Measurements from ENCODE around the gene UBE2G2. TPM values are rescaled to one million over a fixed set of nuclear protein-coding genes. Genes with fewer than 3 reads are reported as not detected.

The UBE2G2 gene
- total and polyA plus RNA-seq, 10 donors = 39.4 to 125 (median 84.5) TPM

GRCh38 chr21:44800971-44801467 is 601 bp downstream of the UBE2G2 start:
- peak overlapping the region in 7 of 8 donors; percentile 72 to 87 (median 77) for H3K27ac ChIP-seq
- peaks cover 0 to 65% (median 15%) of the 10 kb centered on the region in 6 donors for H3K36me3 ChIP-seq
- WGBS, 5 donors = 1 to 8% (median 6%) methylated on average over 17 of the region's 17 CpGs

GRCh38 chr21:44800103-44800502 is 1.5 kb downstream of the UBE2G2 start:
- H3K4me3 ChIP-seq = peak overlapping the region in 5 of 8 donors; percentile 98 to 100 (median 100)
- peaks cover 0 to 63% (median 7%) of the 10 kb centered on the region in 6 donors for H3K36me3 ChIP-seq
- TF ChIP-seq POLR2AphosphoS5 (IDR thresholded peaks at IDR 0.05) (no peak), CTCF (IDR thresholded peaks at IDR 0.05 in 8 of 11, conservative IDR thresholded peaks at IDR 0.05 in 3 of 11) (peak in 6 of 11 experiments; percentile 5 to 35 (median 31))
- H3K4me1 ChIP-seq = peaks cover 23 to 85% (median 41%) of the 10 kb centered on the region in 6 donors
- no peaks in the 10 kb centered on the region for H3K27me3 ChIP-seq (replicated peaks in 1 of 7)
- intact Hi-C loops (cut with DNase I; ENCODE audit: low total_unique reads) = loop anchor here (5.0 to 10.0 kb wide), 2 partner anchors 77 to 125 kb away; partner anchors contain the start of gene ITGB2
- H3K27ac ChIP-seq = no peak overlapping the region
- H3K9me3 ChIP-seq = no peaks in the 10 kb centered on the region
- 58 to 72% (median 65%) methylated on average over 12 of the region's 12 CpGs for WGBS, 5 donors
- no peak for DNase-seq

More at GRCh38 chr21:44800971-44801467, 601 bp downstream of the UBE2G2 start:
- Histone ChIP-seq H3K4me3 (peak overlapping the region; percentile 98 to 100 (median 100)), H3K27me3 (replicated peaks in 1 of 7) (no peaks in the 10 kb centered on the region), H3K9me3 (no peaks in the 10 kb centered on the region), H3K4me1 (peaks cover 23 to 84% (median 41%) of the 10 kb centered on the region in 6 donors)
- DNase-seq = no peak
- TF ChIP-seq POLR2AphosphoS5 (IDR thresholded peaks at IDR 0.05) (no peak), CTCF (IDR thresholded peaks at IDR 0.05 in 8 of 11, conservative IDR thresholded peaks at IDR 0.05 in 3 of 11) (peak in 9 of 11 experiments; percentile 12 to 51 (median 35)), POLR2A (IDR thresholded peaks at IDR 0.05) (no peak)
- intact Hi-C loops (cut with DNase I; ENCODE audit: low total_unique reads) = loop anchor here (5.0 to 10.0 kb wide), 2 partner anchors 76 to 124 kb away; partner anchors contain the start of gene ITGB2

- Histone ChIP-seq H3K27ac (no peak overlapping the region), H3K36me3 (peaks cover 0 to 63% (median 4%) of the 10 kb centered on the region in 6 donors), H3K9me3 (no peaks in the 10 kb centered on the region), H3K27me3 (replicated peaks in 1 of 7) (no peaks in the 10 kb centered on the region), H3K4me1 (peaks cover 23 to 80% (median 41%) of the 10 kb centered on the region in 6 donors), H3K4me3 (no peak overlapping the region)
- DNase-seq = no peak
- 63 to 81% (median 80%) methylated on average over 1 of the region's 1 CpG for WGBS, 5 donors
- intact Hi-C loops (cut with DNase I; ENCODE audit: low total_unique reads) = loop anchor here (5.0 to 10.0 kb wide), 2 partner anchors 78 to 125 kb away; partner anchors contain the start of gene ITGB2
- no peak for TF ChIP-seq POLR2AphosphoS5 (IDR thresholded peaks at IDR 0.05)
- no peak for TF ChIP-seq POLR2A (IDR thresholded peaks at IDR 0.05)
- TF ChIP-seq CTCF (IDR thresholded peaks at IDR 0.05 in 8 of 11, conservative IDR thresholded peaks at IDR 0.05 in 3 of 11) = no peak
Observed at GRCh38 chr21:44799646-44800045, 2.0 kb downstream of the UBE2G2 start.

GRCh38 chr21:44797775-44798174 is 3.8 kb downstream of the UBE2G2 start:
- Histone ChIP-seq H3K36me3 (peaks cover 0 to 48% (median 3%) of the 10 kb centered on the region in 6 donors), H3K9me3 (no peaks in the 10 kb centered on the region), H3K4me3 (no peak overlapping the region), H3K4me1 (peaks cover 30 to 77% (median 42%) of the 10 kb centered on the region in 6 donors), H3K27me3 (replicated peaks in 1 of 7) (no peaks in the 10 kb centered on the region), H3K27ac (no peak overlapping the region)
- intact Hi-C loops (cut with DNase I; ENCODE audit: low total_unique reads) = no loop called here
- DNase-seq = no peak
- TF ChIP-seq CTCF (IDR thresholded peaks at IDR 0.05 in 8 of 11, conservative IDR thresholded peaks at IDR 0.05 in 3 of 11) = no peak
- TF ChIP-seq POLR2A (IDR thresholded peaks at IDR 0.05) = no peak
- no peak for TF ChIP-seq POLR2AphosphoS5 (IDR thresholded peaks at IDR 0.05)
- WGBS, 5 donors = 94 to 98% (median 98%) methylated on average over 2 of the region's 2 CpGs

All from spleen (tissue), 11 donors.